HEK293 (cell line): ENCODE data around the gene MOSMO.

Experiments used
- KLF1 ChIP-seq: fragments of 450-650 bp; formaldehyde crosslinking; IDR thresholded peaks from 2 replicates; pipeline ENCODE4 v1.5.1; 2016; ENCODE audit warnings: missing biosample characterization, missing genetic modification characterization
- YY1 ChIP-seq: fragments of 450-650 bp; formaldehyde crosslinking; IDR thresholded peaks from 2 replicates; pipeline ENCODE4 v1.5.1; 2018; ENCODE audit warnings: missing biosample characterization, missing genetic modification characterization
- ZNF10 ChIP-seq: fragments of 450-650 bp; formaldehyde crosslinking; IDR thresholded peaks from 2 replicates; pipeline ENCODE4 v1.5.1; 2017; ENCODE audit warnings: missing biosample characterization, missing genetic modification characterization
- ZNF133 ChIP-seq: fragments of 450-650 bp; formaldehyde crosslinking; IDR thresholded peaks from 2 replicates; pipeline ENCODE4 v1.5.1; 2016; ENCODE audit warnings: missing biosample characterization, missing genetic modification characterization
- ZNF140 ChIP-seq: fragments of 450-650 bp; formaldehyde crosslinking; IDR thresholded peaks from 2 replicates; pipeline ENCODE4 v1.5.1; 2016; ENCODE audit warnings: missing biosample characterization, missing genetic modification characterization
- ZNF292 ChIP-seq: fragments of 450-650 bp; formaldehyde crosslinking; IDR thresholded peaks from 2 replicates; pipeline ENCODE4 v1.5.1; 2016; ENCODE audit warnings: low read depth, missing biosample characterization, missing genetic modification characterization, borderline replicate concordance
- ZNF530 ChIP-seq: fragments of 450-650 bp; formaldehyde crosslinking; IDR thresholded peaks from 2 replicates; pipeline ENCODE4 v1.5.1; 2016; ENCODE audit warnings: low read depth, missing biosample characterization, missing genetic modification characterization
- ZNF549 ChIP-seq: fragments of 450-650 bp; IDR thresholded peaks from 2 replicates; pipeline ENCODE4 v1.5.1; 2018; ENCODE audit warnings: missing biosample characterization, missing genetic modification characterization, mild to moderate bottlenecking, inconsistent platforms, moderate library complexity
- ZNF571 ChIP-seq: fragments of 450-650 bp; formaldehyde crosslinking; IDR thresholded peaks from 2 replicates; pipeline ENCODE4 v1.5.0; 2017; ENCODE audit warnings: missing biosample characterization, missing genetic modification characterization
- ZNF701 ChIP-seq: fragments of 450-650 bp; formaldehyde crosslinking; IDR thresholded peaks from 2 replicates; pipeline ENCODE4 v1.5.1; 2016; ENCODE audit warnings: missing biosample characterization, missing genetic modification characterization
- TF ChIP-seq, protein P1 (sequence below): fragments of 450-650 bp; formaldehyde crosslinking; IDR thresholded peaks from 2 replicates; pipeline ENCODE4 v1.5.1; 2016; ENCODE audit warnings: missing biosample characterization, missing genetic modification characterization
- TF ChIP-seq, protein P2 (sequence below): fragments of 450-650 bp; formaldehyde crosslinking; IDR thresholded peaks from 2 replicates; pipeline ENCODE4 v1.5.1; 2016; ENCODE audit warnings: missing biosample characterization, missing genetic modification characterization

DNA sequence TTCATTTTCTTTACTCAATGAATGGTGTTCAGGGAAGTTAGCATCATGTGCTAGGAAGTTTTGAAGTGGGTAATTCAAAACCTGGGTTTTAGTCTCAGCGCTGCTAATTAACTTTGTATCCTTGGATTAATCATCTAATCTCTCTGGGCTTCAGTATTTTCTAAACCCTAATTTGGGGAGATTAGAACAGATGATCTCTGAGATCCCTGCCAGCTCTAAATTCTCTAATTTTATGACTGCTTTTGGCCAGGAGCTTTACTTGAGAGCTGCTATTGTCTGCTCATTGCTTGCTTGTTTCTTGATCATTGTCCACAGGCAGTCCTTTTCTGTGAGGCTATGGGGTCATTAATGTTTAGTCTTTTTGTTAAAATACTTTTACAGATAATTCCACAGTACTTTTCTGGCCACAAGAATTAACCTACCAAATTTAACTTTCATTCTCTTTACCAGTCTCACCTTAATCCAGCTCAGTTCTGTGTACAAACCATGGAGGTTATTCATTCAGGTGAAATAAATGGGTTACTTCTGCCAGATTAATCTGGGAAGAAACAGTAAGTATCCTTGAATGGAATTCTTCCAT, 56.1 kb downstream of the MOSMO start:
- TF ChIP-seq ZNF133 (tag by site-specific recombination) (no peak), ZNF549 (tag by site-specific recombination) (no peak), ZNF140 (no peak), ZNF701 (tag by site-specific recombination) (no peak), ZNF10 (tag by site-specific recombination) (no peak), YY1 (no peak), ZNF530 (no peak), KLF1 (tag by site-specific recombination) (no peak), ZNF292 (tag by site-specific recombination) (no peak), ZNF571 (tag by site-specific recombination) (no peak)
- TF ChIP-seq, protein P1, sequence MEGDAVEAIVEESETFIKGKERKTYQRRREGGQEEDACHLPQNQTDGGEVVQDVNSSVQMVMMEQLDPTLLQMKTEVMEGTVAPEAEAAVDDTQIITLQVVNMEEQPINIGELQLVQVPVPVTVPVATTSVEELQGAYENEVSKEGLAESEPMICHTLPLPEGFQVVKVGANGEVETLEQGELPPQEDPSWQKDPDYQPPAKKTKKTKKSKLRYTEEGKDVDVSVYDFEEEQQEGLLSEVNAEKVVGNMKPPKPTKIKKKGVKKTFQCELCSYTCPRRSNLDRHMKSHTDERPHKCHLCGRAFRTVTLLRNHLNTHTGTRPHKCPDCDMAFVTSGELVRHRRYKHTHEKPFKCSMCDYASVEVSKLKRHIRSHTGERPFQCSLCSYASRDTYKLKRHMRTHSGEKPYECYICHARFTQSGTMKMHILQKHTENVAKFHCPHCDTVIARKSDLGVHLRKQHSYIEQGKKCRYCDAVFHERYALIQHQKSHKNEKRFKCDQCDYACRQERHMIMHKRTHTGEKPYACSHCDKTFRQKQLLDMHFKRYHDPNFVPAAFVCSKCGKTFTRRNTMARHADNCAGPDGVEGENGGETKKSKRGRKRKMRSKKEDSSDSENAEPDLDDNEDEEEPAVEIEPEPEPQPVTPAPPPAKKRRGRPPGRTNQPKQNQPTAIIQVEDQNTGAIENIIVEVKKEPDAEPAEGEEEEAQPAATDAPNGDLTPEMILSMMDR = no peak
- TF ChIP-seq, protein P2, sequence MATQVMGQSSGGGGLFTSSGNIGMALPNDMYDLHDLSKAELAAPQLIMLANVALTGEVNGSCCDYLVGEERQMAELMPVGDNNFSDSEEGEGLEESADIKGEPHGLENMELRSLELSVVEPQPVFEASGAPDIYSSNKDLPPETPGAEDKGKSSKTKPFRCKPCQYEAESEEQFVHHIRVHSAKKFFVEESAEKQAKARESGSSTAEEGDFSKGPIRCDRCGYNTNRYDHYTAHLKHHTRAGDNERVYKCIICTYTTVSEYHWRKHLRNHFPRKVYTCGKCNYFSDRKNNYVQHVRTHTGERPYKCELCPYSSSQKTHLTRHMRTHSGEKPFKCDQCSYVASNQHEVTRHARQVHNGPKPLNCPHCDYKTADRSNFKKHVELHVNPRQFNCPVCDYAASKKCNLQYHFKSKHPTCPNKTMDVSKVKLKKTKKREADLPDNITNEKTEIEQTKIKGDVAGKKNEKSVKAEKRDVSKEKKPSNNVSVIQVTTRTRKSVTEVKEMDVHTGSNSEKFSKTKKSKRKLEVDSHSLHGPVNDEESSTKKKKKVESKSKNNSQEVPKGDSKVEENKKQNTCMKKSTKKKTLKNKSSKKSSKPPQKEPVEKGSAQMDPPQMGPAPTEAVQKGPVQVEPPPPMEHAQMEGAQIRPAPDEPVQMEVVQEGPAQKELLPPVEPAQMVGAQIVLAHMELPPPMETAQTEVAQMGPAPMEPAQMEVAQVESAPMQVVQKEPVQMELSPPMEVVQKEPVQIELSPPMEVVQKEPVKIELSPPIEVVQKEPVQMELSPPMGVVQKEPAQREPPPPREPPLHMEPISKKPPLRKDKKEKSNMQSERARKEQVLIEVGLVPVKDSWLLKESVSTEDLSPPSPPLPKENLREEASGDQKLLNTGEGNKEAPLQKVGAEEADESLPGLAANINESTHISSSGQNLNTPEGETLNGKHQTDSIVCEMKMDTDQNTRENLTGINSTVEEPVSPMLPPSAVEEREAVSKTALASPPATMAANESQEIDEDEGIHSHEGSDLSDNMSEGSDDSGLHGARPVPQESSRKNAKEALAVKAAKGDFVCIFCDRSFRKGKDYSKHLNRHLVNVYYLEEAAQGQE (tag by site-specific recombination) = no peak
